Osteocyte (in vitro differentiated cells): ENCODE results near the gene FRY. TPM values are rescaled to one million over a fixed set of nuclear protein-coding genes. Genes with fewer than 3 reads are reported as not detected.

Source experiments
- DNase-seq: peaks from one replicate; pipeline ENCODE4 v3.0.0; 2021; ENCODE audit warnings: mixed read lengths; ENCODE audit not compliant: unreplicated experiment; ENCODE audit errors: extremely low spot score
- H3K27ac Mint-ChIP-seq: one replicate; pipeline ENCODE4 v1.8.0; 2021; ENCODE audit warnings: mild to moderate bottlenecking, mixed read lengths; ENCODE audit not compliant: unreplicated experiment
- H3K27me3 Mint-ChIP-seq: one replicate; pipeline ENCODE4 v1.8.0; 2021; ENCODE audit warnings: mixed read lengths; ENCODE audit not compliant: unreplicated experiment
- H3K36me3 Mint-ChIP-seq: one replicate; pipeline ENCODE4 v1.8.0; 2021; ENCODE audit warnings: mixed read lengths; ENCODE audit not compliant: unreplicated experiment
- H3K4me1 Mint-ChIP-seq: one replicate; pipeline ENCODE4 v1.8.0; 2021; ENCODE audit warnings: mixed read lengths; ENCODE audit not compliant: unreplicated experiment
- H3K4me3 Mint-ChIP-seq: one replicate; pipeline ENCODE4 v1.8.0; 2021; ENCODE audit warnings: mild to moderate bottlenecking, moderate library complexity, mixed read lengths; ENCODE audit not compliant: unreplicated experiment
- H3K9me3 Mint-ChIP-seq: one replicate; pipeline ENCODE4 v1.8.0; 2021; ENCODE audit warnings: mixed read lengths; ENCODE audit not compliant: unreplicated experiment
- CTCF ChIP-seq: fragments of 200-600 bp; sonication (generic); IDR thresholded peaks from 2 replicates; pipeline ENCODE4 v1.5.0; 2021; ENCODE audit warnings: antibody characterized with exemption, mild to moderate bottlenecking, moderate library complexity
- total RNA-seq: library from RNA; stranded (reverse); gene quantifications from 2 replicates; pipeline ENCODE4 v1.2.1, GENCODE V29; 2021

FRY gene
- total RNA-seq, 1 donor from 2014 or later: 2.0 TPM

GRCh38 chr13:32187651-32188050 lies 156.1 kb downstream of the FRY start:
- H3K36me3 Mint-ChIP-seq: no peaks in the 10 kb centered on the region
- H3K27ac Mint-ChIP-seq: no peak overlapping the region
- H3K4me1 Mint-ChIP-seq: no peaks in the 10 kb centered on the region
- no peak for DNase-seq
- H3K4me3 Mint-ChIP-seq: no peak overlapping the region
- H3K9me3 Mint-ChIP-seq: no peaks in the 10 kb centered on the region
- no peak for TF ChIP-seq CTCF
- H3K27me3 Mint-ChIP-seq: peaks cover 7% of the 10 kb centered on the region

- no peak for TF ChIP-seq CTCF
- no peaks in the 10 kb centered on the region for H3K4me1 Mint-ChIP-seq
- peaks cover 6% of the 10 kb centered on the region for H3K27me3 Mint-ChIP-seq
- no peak overlapping the region for H3K4me3 Mint-ChIP-seq
- H3K9me3 Mint-ChIP-seq: no peaks in the 10 kb centered on the region
- H3K36me3 Mint-ChIP-seq: no peaks in the 10 kb centered on the region
- H3K27ac Mint-ChIP-seq: no peak overlapping the region
- DNase-seq: no peak
Observed at GRCh38 chr13:32191452-32191998, 160.0 kb downstream of the FRY start.

- Mint-ChIP-seq H3K4me1 (no peaks in the 10 kb centered on the region), H3K4me3 (no peak overlapping the region), H3K27me3 (peaks cover 3% of the 10 kb centered on the region), H3K27ac (no peak overlapping the region), H3K9me3 (no peaks in the 10 kb centered on the region), H3K36me3 (no peaks in the 10 kb centered on the region)
- no peak for DNase-seq
- TF ChIP-seq CTCF: no peak
Observed at GRCh38 chr13:32195713-32196112, 164.1 kb downstream of the FRY start.

GRCh38 chr13:32199168-32199567 lies 167.6 kb downstream of the FRY start:
- no peak for TF ChIP-seq CTCF
- DNase-seq: no peak
- Mint-ChIP-seq H3K27me3 (peaks cover 3% of the 10 kb centered on the region), H3K27ac (no peak overlapping the region), H3K36me3 (no peaks in the 10 kb centered on the region), H3K4me3 (no peak overlapping the region), H3K4me1 (no peaks in the 10 kb centered on the region), H3K9me3 (no peaks in the 10 kb centered on the region)

- H3K4me1 Mint-ChIP-seq: no peaks in the 10 kb centered on the region
- no peak overlapping the region for H3K4me3 Mint-ChIP-seq
- H3K27me3 Mint-ChIP-seq: peaks cover 8% of the 10 kb centered on the region
- H3K9me3 Mint-ChIP-seq: no peaks in the 10 kb centered on the region
- no peak for DNase-seq
- no peak overlapping the region for H3K27ac Mint-ChIP-seq
- no peak for TF ChIP-seq CTCF
- H3K36me3 Mint-ChIP-seq: no peaks in the 10 kb centered on the region
Observed at GRCh38 chr13:32200741-32201140, 169.2 kb downstream of the FRY start.
